Measurements from ENCODE around the gene ACTRT2.

Gene ACTRT2

GRCh38 chr1:3021233-3021671 lies at the start of gene ACTRT2:
Gene ACTRT2, plus strand, starts transcription at chr1:3021467. Its CDS starts 220 bp downstream, at chr1:3021687.
- no peak for DNase-seq

- DNase-seq = no peak
Measured at GRCh38 chr1:2971609-2972008, 49.7 kb upstream of the ACTRT2 start.

GRCh38 chr1:2972011-2972878 lies 49.0 kb upstream of the ACTRT2 start:
- no peak for DNase-seq

- no peak for DNase-seq
Measured at GRCh38 chr1:2972879-2973575, 48.2 kb upstream of the ACTRT2 start.

GRCh38 chr1:2973601-2974593 lies 47.4 kb upstream of the ACTRT2 start:
- DNase-seq = no peak

GRCh38 chr1:2974701-2975301 lies 46.5 kb upstream of the ACTRT2 start:
- no peak for DNase-seq

- no peak for DNase-seq
Measured at GRCh38 chr1:2975466-2976179, 45.6 kb upstream of the ACTRT2 start.

- DNase-seq = no peak
Measured at GRCh38 chr1:2976180-2976562, 45.1 kb upstream of the ACTRT2 start.

GRCh38 chr1:2977886-2978611 lies 43.2 kb upstream of the ACTRT2 start:
- DNase-seq = no peak

GRCh38 chr1:2978691-2979190 lies 42.5 kb upstream of the ACTRT2 start:
- DNase-seq = no peak

- DNase-seq = no peak
Measured at GRCh38 chr1:2979191-2980072, 41.8 kb upstream of the ACTRT2 start.

- no peak for DNase-seq
Measured at GRCh38 chr1:2980073-2980791, 41.0 kb upstream of the ACTRT2 start.

GRCh38 chr1:2980849-2981248 lies 40.4 kb upstream of the ACTRT2 start:
- no peak for DNase-seq

GRCh38 chr1:2981388-2981787 lies 39.9 kb upstream of the ACTRT2 start:
- DNase-seq = no peak

- DNase-seq = no peak
Measured at GRCh38 chr1:2981981-2982614, 39.2 kb upstream of the ACTRT2 start.

- no peak for DNase-seq
Measured at GRCh38 chr1:2982615-2983318, 38.5 kb upstream of the ACTRT2 start.

GRCh38 chr1:2983319-2983705 lies 38.0 kb upstream of the ACTRT2 start:
- no peak for DNase-seq
